Caki2 (cell line): ENCODE data around the gene A1CF. TPM values are rescaled to one million over a fixed set of nuclear protein-coding genes. Genes with fewer than 3 reads are reported as not detected.
"Not testable (repeated sequence)": the region's sequence is repeated elsewhere in the genome, so short reads cannot be mapped to it uniquely, and the experiment has no call there.

Source experiments
- DNase-seq: peaks from one replicate; pipeline ENCODE4 v3.0.0-alpha.2; 2015; ENCODE audit warnings: low read depth
- in situ Hi-C: cut with HindIII; loops from 2 replicates; pipeline ENCODE4 v1.10.0; 2016; ENCODE audit warnings: low sequenced_read_pairs, low pct_unique_long_range_greater_than_20kb, mixed read lengths
- total RNA-seq: library from RNA; depleted of rRNA; stranded (reverse); fragments of >200 nt; shearing (Covaris generic); gene quantifications from 2 replicates; pipeline ENCODE4 v1.2.3, GENCODE V29; 2014; ENCODE audit warnings: low replicate concordance

The A1CF gene
- total RNA-seq, 1 experiment from 2014 or later, result not detected

DNA sequence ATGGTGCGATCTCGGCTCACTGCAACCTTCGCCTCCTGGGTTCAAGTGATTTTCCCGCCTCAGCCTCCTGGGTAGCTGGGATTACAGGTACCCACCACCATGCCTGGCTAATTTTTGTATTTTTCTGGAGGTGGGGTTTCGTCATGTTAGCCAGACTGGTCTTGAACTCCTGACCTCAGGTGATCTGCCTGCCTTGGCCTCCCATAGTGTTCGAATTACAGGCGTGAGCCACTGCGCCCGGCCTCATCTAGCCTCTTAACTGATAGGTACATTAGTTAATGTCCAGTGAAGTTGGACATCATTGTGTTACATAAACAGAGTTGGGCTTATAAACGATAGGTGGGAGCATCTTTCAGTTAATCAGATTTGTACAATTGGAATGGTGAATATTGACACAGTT lies 4.4 kb downstream of the A1CF start:
- DNase-seq, in situ Hi-C loops: not testable (repeated sequence)

DNA sequence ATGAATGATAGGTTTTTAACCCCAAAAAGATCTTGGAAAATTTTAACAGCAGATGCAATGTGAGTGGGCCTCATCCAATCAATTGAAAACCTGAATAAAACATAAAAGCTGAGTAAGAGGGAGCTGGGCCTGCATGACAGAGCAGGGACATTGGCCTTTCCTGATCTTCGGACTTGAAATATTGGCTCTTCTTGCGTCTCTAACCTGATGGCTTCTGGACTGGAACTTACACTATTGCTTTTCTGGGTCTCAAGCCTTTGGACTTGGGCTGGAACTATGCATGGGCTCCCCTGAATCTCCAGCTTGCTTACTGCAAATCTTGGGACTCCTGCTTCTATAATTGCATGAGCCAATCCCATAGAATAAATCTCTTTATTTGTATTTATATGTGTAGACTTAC lies 9.0 kb downstream of the A1CF start:
- in situ Hi-C loops, result no loop called here
- DNase-seq, result no peak

DNA sequence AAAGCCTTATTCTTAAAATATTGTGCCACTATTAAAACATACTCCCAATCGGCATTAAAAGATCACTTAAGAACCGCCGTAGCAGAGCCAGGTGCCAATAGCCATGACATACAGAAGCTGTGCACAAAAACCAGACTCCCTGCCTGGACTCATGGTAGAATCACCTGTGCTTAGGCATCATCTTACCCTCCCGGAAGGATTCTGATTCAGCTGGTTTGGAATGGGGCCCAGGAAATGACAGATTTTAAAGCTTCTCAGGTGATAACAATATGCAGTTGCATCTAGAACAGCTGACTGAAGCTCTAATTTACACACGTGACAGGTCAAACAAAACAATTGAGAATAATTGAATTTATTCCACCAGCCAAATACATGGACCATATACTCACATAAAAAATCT lies 10.7 kb downstream of the A1CF start:
- in situ Hi-C loops, result no loop called here

DNA sequence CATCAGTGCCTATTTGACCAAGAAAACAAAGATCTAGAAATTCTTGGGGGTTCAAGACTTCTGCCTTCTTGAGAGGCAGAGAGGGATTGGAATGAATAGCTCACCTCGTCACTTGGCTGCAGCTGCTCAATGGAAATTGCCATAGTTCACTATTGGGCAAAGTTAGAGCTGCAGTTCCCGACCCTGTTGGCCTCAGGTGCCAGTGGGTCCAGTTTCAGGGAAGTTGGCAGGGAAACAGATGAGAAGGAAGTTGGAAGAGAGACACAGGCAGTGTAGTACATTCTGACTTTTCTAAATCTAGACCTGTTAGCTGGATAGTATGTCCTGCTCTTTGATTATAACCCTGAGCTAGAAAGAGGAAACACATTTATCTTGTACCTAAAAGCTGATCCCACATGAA lies 19.1 kb downstream of the A1CF start:
- in situ Hi-C loops, result no loop called here

More for the DNA sequence above, 10.7 kb downstream of the A1CF start:
- DNase-seq, result no peak

DNA sequence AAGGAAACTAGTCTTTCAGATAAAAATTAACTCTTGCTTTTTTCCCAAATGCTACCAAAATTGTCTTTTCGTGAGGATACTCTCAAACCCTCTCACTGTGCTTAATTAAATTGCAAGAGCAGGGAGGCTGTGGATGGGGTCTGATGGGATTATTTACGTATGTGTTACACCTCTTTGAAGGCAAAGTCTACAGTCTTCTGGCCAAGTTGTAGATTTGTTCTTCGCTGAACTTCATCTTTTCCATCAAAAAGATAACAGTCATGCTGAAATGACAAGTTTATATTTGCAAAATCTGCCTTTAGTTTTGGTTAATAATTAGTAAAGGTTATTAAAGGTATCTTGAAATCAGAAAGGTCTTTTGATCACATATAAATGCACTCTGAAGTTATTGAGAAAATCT lies 22.7 kb downstream of the A1CF start:
- DNase-seq, result no peak
- in situ Hi-C loops, result no loop called here

More for the DNA sequence above, 19.1 kb downstream of the A1CF start:
- DNase-seq, result no peak

DNA sequence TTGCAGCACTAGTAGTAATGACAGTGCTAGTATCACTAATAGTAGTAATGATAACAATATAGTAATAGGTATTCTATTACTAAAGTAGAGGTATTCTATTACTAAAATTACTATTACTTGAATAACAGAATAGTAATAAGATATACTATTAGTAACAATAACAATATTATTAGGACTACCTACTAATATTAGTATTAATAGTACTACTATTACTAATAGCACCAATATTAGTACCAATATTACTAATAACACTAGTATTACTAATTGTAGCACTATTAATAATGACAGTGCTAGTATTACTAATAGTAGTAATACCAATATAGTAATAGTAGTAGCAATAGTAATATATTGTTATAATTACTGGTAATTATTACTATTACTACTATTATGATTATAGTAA lies 24.1 kb downstream of the A1CF start:
- in situ Hi-C loops, result no loop called here
- DNase-seq, result no peak

DNA sequence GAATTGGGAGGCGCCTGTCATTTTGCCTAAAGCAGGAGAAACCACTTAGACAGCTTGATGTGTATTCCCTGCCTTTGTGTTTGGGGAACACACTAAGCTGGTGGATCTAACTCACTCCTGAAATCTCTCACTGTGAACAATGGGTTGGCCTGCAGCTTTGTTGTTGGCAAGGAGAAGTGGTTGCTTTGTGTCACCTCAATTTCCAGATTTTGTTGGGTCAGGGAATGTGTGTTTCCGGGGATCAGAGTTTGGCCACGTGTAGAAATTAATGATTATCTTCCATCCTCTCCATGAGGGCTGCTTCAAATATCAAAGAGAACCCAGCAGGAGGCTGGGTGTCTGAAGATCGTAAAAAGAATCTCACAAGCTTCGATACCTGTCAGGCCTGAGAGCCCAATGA lies 27.8 kb downstream of the A1CF start:
- DNase-seq, result no peak
- in situ Hi-C loops, result no loop called here

DNA sequence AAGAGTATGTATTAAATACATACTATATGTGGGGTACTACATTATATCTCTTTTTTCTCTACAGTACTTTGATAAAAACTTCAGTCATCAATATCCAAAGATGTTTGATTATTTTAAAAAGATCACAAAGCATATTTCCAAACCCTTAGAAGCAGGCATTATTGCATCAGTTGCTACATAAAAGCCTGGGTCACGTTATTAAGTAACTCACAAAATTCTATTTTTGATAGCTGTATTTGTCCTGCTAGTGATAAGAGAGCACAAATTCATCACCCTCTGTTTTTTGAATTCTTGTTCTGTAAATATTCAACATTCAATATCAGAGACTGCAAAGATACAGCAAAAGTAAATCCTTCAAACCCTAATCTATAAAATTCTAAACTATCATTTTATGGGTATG lies 30.0 kb downstream of the A1CF start:
- DNase-seq, result no peak
- in situ Hi-C loops, result no loop called here

DNA sequence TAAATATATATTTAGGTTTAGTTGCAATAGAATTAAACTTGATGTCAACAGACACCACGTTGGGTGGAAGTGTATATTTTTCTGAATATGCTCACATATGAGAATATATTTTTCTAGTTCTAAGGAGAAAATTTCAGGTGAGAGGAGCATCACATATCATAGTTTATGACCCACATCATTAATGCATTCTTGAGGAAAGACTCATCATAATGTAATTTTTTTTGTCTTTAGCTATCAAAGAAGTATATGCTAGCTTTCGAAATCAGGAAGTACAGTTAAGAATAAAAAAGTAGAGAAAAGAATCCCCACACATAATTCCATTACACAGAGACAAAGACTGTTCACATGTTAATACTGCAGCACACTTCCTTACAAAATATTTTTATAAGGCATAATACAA lies 30.4 kb downstream of the A1CF start:
- in situ Hi-C loops, result no loop called here
- no peak for DNase-seq

DNA sequence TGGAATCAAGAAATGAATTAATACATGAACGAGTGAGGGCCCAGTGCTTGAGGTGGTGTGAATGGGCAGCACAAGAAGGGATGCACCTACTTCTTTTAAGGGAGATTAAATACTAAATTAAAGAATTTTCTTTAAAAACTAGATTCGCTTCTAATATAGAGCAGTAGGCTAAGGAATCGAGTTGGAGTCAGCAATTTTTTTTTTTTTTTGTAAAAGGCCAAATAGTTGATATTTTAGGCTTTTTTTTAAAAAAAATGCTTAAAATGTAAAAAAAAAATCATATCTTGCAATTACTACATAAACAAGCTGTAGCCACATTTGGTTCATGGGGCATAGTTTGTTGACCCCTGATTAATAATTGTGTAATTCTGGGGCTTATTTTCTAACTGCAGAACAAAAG lies 31.9 kb downstream of the A1CF start:
- in situ Hi-C loops, result no loop called here
- DNase-seq, result no peak

DNA sequence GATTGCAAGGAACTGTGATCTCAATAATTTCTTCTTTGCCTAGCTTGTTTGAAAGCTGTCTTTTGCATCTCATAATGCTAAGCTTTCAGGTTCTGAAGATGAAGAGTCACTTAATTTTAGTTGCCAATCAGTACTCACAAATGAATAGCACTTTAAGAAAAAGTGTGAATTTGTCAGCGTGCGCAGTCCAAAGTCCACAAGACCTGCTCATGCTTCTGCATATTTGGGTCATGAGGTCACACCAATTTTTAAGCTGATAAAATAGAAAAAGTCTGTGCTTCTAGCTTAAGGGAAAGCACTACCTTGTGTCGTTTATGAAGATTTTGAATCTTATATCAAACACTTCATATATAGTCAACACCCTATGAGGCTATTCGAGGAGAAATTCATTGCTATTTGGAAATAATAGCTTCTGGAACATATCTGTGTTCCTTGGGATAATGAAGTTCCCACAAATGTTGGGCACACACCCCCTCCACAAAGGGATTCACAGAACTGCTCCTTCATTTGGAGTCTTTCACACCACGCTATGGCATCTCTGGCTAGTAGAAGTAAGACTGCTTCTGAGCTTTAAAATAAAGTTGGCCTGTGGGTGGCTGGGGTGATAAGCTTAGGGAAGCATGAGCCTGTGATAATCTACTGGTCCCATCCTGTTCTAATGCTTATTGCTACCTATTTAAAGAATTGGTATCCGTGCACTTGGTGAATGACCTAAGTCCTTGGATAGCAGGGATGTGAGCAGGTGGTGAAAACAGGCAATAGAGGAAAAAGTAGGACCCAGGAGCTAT lies 33.3 kb downstream of the A1CF start:
- in situ Hi-C loops, result no loop called here

DNA sequence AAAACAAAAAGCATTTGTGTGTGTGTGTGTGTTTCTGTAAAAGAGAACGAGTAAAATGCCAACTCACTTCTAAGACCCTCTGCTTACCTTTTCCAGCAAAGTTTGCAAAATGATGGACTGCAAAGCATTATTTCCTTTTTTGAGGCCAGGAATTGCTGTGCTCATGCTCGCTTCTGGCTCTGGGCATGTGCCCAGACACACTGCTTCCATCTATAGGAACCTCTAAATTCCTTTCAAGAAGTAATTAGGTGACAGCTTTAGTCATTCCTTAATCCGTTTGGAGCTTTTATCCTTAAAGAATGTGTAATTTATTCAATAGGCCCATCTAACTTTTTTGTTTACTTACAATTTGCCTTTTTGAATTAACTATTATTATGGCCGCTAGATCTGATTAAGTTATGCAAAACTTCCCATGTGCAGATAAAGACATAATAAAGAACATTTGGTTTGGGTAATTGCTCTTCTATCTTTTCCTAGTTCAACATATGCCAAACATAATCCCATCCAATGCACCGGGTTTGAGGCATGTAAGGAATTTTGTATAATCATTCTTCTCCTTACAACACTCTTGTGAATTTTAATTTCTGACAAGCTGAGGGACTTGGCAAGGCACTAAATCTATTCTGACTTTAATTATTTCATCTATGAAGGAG lies 34.7 kb downstream of the A1CF start:
- in situ Hi-C loops, result no loop called here
- no peak for DNase-seq

More for the DNA sequence above, 33.3 kb downstream of the A1CF start:
- no peak for DNase-seq

DNA sequence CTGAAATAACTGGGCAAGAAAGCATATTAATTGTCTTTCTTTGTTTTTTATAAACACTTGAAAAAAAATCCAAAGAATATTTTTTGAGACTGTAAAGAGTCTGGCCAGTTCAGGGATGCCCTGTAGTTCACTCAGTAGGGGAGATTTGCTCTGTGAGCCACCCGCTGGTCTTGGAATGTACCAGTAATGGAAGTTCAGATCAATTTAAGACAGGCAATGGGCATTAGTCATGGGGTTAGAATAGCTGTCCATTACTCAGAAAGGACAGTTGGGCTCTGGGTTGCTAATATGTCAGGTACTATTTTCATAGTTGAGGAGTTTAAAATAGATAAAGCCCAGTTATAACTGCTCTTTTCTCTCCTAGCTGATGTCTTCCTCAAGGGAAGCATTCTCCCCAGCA lies 38.7 kb downstream of the A1CF start:
- in situ Hi-C loops, result no loop called here
- no peak for DNase-seq

DNA sequence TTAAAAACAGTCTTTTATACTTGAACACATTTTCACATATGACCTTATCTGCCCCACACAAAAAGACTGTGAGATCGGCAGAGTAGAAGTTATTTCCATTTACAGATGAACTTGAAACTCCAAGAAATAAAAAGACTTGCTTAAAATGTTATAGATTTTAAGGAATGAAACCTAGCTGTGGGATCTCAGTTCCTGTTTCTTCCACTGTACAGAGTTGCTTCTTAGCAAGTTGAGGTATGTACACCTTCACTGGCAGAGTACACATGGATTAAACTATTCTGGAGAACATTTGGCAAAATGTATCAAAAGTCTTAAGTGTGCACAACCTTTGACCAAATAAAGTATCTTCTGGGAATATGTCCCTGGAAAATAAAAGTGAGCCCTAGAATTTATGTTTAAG lies 48.3 kb downstream of the A1CF start:
- in situ Hi-C loops, result no loop called here
- DNase-seq, result no peak

DNA sequence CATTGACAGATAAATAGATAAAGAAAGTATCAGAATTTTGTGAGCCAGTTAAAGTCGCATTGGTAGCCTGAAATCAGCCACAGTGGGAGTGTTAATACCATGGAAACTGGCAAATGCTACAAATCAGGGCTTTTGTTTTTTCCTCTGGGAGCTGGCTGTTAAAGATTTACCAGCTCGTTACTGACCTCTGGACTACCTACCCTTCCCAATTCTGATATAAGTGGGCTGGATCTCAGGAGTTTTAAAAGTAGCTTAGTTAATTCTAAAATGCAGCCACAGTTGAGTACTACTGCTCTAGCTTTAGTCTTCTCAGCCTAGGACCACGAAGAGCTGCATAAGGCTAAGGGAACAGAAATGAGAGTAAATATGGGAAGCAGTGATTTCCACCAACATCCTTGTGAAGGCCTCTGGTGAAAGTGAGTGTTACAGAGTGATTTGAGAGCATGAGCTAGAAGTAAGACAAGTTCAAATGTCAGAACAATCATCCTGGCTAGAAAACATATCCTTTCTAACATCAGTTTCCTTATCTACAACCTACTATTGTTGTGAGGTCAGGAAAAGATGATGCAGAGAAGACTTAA lies 53.2 kb downstream of the A1CF start:
- in situ Hi-C loops, result no loop called here
- no peak for DNase-seq

DNA sequence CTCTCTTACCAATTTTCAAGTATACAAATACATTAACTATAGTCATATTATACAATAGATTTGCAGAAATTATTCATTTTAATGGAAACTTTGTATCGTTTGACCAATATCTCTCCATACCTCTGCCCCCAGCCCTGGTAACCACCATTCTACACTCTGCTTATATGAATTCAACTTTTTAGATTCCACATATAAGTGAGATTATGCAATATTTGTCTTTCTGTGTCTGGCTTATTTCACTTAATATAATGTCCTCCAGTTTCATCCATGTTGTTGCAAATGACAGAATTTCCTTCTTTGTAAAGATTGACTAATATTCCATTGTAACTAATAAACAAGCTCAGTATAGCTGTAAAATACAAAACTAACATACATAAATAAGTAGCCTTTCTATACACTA lies 55.4 kb downstream of the A1CF start:
- in situ Hi-C loops, result no loop called here
- DNase-seq, result no peak

DNA sequence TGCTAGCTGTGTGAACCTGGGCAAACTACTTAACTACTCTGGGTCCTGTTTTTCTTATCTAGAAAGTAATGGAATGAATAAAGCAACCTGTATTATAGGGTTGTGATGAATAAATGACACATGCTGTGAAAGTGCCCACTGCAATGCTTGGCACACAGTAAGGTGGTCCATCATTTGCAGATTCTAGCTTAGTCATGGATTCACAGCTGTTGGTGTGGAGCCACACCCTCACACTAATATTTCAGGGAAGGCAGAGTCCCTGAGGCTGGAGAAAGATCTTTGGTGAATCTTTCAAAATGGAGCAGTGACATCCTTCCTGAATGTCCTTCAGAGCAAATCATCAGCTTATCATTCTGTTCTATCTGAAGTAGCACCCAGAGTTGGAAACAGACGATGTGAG lies 60.6 kb downstream of the A1CF start:
- in situ Hi-C loops, result no loop called here
- DNase-seq, result no peak

DNA sequence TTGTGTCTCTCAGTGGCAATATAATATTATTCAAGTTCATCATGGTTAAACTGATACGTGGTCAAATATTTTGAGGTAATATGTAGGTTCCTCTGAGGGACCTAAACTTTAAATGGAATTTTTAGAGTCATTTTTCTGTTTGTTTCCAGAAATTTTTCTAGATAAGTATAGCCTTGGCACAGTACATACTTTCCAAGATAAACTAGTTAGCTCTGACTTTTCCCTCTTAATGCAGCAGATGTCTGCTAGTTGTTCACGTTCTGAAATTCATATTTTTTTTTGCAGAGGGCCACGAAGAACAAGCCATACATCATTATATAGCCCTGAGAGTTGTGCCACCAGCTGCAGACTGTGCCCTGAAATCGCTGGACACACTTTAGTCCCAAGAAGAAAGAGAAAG lies 61.6 kb downstream of the A1CF start:
- DNase-seq, result no peak
- in situ Hi-C loops, result no loop called here

DNA sequence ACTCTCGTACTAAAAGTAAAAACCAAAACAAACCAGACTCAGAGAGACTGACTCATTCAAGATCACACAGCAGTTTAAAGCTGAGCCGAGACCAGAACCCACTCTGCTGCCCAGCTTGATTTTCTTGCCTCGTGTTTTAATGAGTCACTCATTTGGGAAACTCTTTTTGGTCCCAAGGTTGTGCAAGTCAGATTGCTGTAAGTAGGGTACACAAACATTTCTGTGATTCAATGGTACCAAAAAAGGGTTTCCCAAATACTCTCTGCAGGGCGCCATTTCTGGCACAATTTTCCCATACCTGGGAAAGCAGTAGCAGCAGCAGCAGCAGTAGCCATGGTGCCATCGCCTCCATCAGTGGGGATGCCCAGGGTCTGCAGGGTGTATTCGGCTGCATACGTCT lies 75.8 kb downstream of the A1CF start:
- in situ Hi-C loops, result no loop called here
- no peak for DNase-seq
